ENCODE measurements around the gene INTS1. TPM values are rescaled to one million over a fixed set of nuclear protein-coding genes. Genes with fewer than 3 reads are reported as not detected.

INTS1 gene
- total and polyA plus RNA-seq, 3 donors from 2014 or later, result 142 to 185 (median 142) TPM

DNA sequence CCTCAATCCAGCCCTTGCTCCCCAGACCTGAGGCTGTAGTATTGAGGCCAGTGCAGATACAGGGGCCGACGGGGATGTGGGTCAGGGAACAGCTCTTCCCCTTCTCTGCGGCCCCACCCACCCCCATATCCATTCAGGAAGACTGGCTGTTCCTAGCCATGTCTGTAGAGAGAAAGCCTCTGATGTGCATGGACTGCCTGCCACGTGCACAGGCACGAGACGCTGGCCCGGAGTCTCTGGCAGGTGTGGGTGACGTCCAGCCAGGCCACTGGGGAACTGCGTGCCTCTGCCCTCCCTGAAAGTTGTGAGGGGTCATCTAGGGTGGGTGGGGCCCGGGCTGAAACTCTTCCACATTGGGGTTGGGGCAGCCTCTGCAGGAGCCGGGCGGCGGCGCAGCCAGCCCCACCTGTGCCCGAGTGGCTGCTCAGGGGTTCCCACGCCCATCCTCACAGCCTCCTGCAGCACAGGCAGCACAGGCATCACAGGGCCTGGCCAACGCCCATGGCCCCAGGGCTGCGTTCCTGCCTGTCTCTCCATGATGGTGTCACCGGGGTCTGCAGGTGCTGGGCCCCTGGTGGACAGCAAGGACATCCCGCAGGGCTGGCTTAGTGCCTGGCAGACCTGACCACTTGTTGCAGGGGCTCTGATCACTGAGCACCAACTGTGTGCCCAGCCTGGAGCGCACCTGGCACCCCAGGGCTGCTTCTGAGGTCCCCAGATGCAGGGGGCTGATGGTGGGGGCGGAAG lies 72.4 kb downstream of the INTS1 start:
- H3K4me3 ChIP-seq, result no peak overlapping the region
- no peak overlapping the region for H3K27ac ChIP-seq
- H3K4me1 ChIP-seq, result no peaks in the 10 kb centered on the region
- H3K27me3 ChIP-seq, result no peaks in the 10 kb centered on the region
- 55 to 59% methylated on average over 4 to 22 of the region's 22 CpGs for WGBS, 2 donors
- no peaks in the 10 kb centered on the region for H3K36me3 ChIP-seq (ENCODE audit: low read depth, missing control alignments)
- H3K9me3 ChIP-seq, result no peaks in the 10 kb centered on the region
- TF ChIP-seq POLR2A (IDR thresholded peaks at IDR 0.05), result no peak
- TF ChIP-seq, protein P1, sequence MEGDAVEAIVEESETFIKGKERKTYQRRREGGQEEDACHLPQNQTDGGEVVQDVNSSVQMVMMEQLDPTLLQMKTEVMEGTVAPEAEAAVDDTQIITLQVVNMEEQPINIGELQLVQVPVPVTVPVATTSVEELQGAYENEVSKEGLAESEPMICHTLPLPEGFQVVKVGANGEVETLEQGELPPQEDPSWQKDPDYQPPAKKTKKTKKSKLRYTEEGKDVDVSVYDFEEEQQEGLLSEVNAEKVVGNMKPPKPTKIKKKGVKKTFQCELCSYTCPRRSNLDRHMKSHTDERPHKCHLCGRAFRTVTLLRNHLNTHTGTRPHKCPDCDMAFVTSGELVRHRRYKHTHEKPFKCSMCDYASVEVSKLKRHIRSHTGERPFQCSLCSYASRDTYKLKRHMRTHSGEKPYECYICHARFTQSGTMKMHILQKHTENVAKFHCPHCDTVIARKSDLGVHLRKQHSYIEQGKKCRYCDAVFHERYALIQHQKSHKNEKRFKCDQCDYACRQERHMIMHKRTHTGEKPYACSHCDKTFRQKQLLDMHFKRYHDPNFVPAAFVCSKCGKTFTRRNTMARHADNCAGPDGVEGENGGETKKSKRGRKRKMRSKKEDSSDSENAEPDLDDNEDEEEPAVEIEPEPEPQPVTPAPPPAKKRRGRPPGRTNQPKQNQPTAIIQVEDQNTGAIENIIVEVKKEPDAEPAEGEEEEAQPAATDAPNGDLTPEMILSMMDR (IDR thresholded peaks at IDR 0.05), result no peak
- DNase-seq, result no peak
- intact Hi-C loops (cut with DNase I; ENCODE audit: low total_unique reads), result no loop called here

DNA sequence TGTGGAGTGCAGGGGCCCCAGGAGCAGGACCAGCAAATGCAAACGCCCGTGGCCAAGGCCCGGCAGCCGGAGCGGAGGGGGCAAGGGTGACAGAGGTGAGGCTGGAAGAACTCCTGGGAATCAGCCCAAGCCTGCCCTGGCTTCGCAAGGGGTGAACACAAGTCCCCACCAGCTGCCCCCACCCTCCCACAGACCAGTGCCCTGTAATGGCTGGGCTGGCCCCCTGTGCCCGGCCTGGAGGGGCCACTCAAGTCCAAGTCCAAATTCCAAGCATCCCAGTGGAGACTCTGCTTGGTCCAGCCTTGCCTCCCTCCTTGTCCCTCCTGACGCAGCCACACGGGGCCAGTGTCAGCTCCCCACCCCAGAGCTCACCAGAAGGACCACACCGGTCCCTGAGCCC lies 73.0 kb downstream of the INTS1 start:
- intact Hi-C loops (cut with DNase I; ENCODE audit: low total_unique reads), result no loop called here
- Histone ChIP-seq H3K4me3 (no peak overlapping the region), H3K36me3 (ENCODE audit: low read depth, missing control alignments) (no peaks in the 10 kb centered on the region), H3K9me3 (no peaks in the 10 kb centered on the region), H3K27me3 (no peaks in the 10 kb centered on the region), H3K4me1 (no peaks in the 10 kb centered on the region), H3K27ac (no peak overlapping the region)
- TF ChIP-seq, protein P1 (IDR thresholded peaks at IDR 0.05), result no peak
- no peak for TF ChIP-seq POLR2A (IDR thresholded peaks at IDR 0.05)
- 41 to 54% methylated on average over 8 to 10 of the region's 10 CpGs for WGBS, 2 donors
- DNase-seq, result no peak

DNA sequence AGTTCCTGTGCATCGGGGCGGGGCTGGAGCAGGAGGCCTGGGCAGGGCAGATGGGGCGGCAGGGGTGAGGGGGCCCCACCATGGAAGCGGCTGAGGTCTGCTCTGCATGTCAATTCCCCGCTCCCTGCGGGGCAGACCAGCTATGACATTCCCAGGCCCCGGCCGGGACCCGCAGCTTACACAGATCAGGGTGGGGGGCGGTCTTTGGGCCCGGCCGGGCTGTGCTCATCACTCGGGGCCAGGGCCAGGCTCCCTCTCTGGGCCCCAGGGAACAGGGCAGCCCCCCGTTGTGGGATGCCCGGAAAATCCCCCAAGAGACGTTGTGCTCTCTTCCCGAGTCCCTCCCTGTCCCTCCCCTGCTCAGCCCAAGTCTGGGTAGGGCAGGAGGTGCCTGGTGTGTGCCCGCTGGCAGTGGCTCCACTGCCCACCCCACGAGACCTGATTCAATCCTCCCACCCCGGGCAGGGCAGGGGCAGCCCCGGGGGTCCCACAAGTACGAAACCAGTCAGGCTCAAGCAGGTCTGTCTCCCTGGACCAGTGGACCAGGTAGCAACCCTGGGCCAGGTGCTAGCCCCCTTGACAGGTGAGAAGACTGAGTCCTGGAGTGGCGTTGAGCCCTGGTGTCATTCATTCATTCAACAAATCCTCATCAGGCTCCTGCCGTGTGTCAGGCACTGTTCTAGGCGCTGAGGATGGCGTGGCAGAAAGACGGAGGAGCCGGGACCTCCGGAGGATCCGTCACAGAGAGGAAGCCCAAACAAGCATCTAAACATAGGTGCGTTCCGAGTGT lies 73.9 kb downstream of the INTS1 start:
- DNase-seq, result no peak
- H3K4me3 ChIP-seq, result no peak overlapping the region
- 70 to 84% methylated on average over 12 to 29 of the region's 32 CpGs for WGBS, 2 donors
- no peaks in the 10 kb centered on the region for H3K27me3 ChIP-seq
- TF ChIP-seq, protein P1 (IDR thresholded peaks at IDR 0.05), result no peak
- no peak for TF ChIP-seq POLR2A (IDR thresholded peaks at IDR 0.05)
- no peak overlapping the region for H3K27ac ChIP-seq
- no peaks in the 10 kb centered on the region for H3K36me3 ChIP-seq (ENCODE audit: low read depth, missing control alignments)
- H3K4me1 ChIP-seq, result no peaks in the 10 kb centered on the region
- intact Hi-C loops (cut with DNase I; ENCODE audit: low total_unique reads), result no loop called here
- no peaks in the 10 kb centered on the region for H3K9me3 ChIP-seq

DNA sequence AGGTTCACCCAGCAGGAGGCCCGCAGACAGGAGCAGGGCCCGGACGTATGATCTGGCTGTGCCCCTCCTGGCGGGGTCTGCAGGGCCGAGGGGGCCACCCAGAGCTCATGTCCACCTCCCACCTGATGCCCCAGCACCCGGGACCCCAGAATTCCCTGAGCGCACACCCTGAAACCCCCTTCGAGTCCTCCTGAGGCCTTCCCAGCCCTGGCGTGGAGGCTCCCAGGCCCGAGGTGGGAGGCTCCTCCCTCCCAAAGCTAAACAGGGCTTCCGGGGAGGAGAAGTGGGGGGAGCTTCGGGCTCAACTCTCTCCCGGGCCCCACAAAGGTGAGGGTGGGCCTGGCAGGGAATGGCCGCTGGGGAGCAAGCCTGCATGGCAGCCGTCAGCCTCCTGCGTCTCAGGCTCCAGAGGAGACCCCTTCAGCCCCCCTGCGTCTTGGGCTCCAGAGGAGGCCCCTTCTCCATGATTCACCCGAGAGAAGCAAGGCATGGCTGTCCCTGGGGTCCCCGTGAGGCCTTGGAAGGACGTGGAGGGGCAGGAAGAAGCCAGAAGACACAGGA lies 75.2 kb downstream of the INTS1 start:
- H3K27ac ChIP-seq, result no peak overlapping the region
- no peaks in the 10 kb centered on the region for H3K9me3 ChIP-seq
- no peaks in the 10 kb centered on the region for H3K4me1 ChIP-seq
- TF ChIP-seq, protein P1 (IDR thresholded peaks at IDR 0.05), result no peak
- no peak for TF ChIP-seq POLR2A (IDR thresholded peaks at IDR 0.05)
- intact Hi-C loops (cut with DNase I; ENCODE audit: low total_unique reads), result no loop called here
- 52 to 65% methylated on average over 9 to 20 of the region's 20 CpGs for WGBS, 2 donors
- no peaks in the 10 kb centered on the region for H3K27me3 ChIP-seq
- no peak overlapping the region for H3K4me3 ChIP-seq
- H3K36me3 ChIP-seq (ENCODE audit: low read depth, missing control alignments), result no peaks in the 10 kb centered on the region
- DNase-seq, result no peak

Data from testis (tissue), 3 donors.